ENCODE data around the gene HYAL4.

Gene HYAL4

DNA sequence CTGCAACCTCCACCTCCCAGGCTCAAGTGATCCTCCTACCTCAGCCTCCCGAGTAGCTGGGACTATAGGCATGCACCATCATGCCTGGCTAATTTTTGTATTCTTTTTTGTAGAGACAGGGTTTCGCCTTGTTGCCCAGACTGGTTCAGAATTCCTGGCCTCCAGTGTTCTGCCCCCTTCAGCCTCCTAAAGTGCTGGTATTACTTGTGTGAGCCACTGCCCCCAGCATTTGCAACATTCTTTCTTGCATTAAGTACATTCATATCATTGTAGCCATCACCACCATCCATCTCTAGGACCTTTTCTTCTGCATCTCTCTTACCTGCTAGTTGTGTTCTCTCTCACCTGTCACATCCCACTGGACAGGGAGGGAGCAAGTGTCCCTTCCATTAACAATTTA, 35.5 kb upstream of the HYAL4 start:
- Histone ChIP-seq H3K23ac (ENCODE audit: low read depth, low read length, poor library complexity) (no peak overlapping the region), H3K4me3 (ENCODE audit: low read length in 2 of 2) (no peak overlapping the region), H2BK120ac (ENCODE audit: low read depth, low read length) (no peak overlapping the region), H4K8ac (ENCODE audit: low read depth, low read length) (no peak overlapping the region), H2AK5ac (ENCODE audit: low read depth, low read length) (no peak overlapping the region), H4K91ac (ENCODE audit: low read depth, low read length, poor library complexity) (no peak overlapping the region), H3K4ac (ENCODE audit: low read length) (no peak overlapping the region), H3K36me3 (replicated peaks in 1 of 2; ENCODE audit: control insufficient read depth in 2 of 2, insufficient read depth in 2 of 2, low read length in 2 of 2) (no peaks in the 10 kb centered on the region), H2BK5ac (ENCODE audit: low read length) (no peak overlapping the region), H3K27me3 (ENCODE audit: control insufficient read depth in 3 of 3, insufficient read depth in 3 of 3, low read depth in 1 of 3, low read length in 3 of 3) (no peaks in the 10 kb centered on the region), H2BK15ac (ENCODE audit: low read length) (no peak overlapping the region), H3K9me3 (replicated peaks in 1 of 2; ENCODE audit: control insufficient read depth in 2 of 2, insufficient read depth in 1 of 2, low read depth in 1 of 2, low read length in 2 of 2) (no peaks in the 10 kb centered on the region), H3K4me1 (ENCODE audit: control insufficient read depth in 2 of 2, insufficient read depth in 1 of 2, low read depth in 1 of 2, low read length in 2 of 2) (no peaks in the 10 kb centered on the region), H2AFZ (ENCODE audit: low read length) (no peak overlapping the region), H3K79me1 (ENCODE audit: low read depth, low read length) (no peaks in the 10 kb centered on the region), H3K4me2 (ENCODE audit: insufficient read depth, low read length, poor library complexity, severe bottlenecking) (no peak overlapping the region), H3K14ac (ENCODE audit: low read length) (no peak overlapping the region), H2BK12ac (ENCODE audit: low read length) (no peak overlapping the region), H3K27ac (replicated peaks; ENCODE audit: low read length) (no peak overlapping the region), H3K18ac (ENCODE audit: low read length) (no peak overlapping the region), H3K9ac (ENCODE audit: low read depth, low read length, poor library complexity) (no peak overlapping the region)
- no peak for DNase-seq (ENCODE audit: low spot score)
- WGBS, 2 donors (ENCODE audit: extremely low coverage in 2 of 2, insufficient read length in 2 of 2, insufficient replicate concordance in 1 of 2) = no CpG with 5 or more reads among the region's 2 CpGs

GRCh38 chr7:123811056-123811455, 33.9 kb upstream of the HYAL4 start:
- H3K4ac ChIP-seq (ENCODE audit: low read length) = no peak overlapping the region
- no peak overlapping the region for H3K23ac ChIP-seq (ENCODE audit: low read depth, low read length, poor library complexity)
- H3K79me1 ChIP-seq (ENCODE audit: low read depth, low read length) = no peaks in the 10 kb centered on the region
- DNase-seq (ENCODE audit: low spot score) = no peak
- no peaks in the 10 kb centered on the region for H3K4me1 ChIP-seq (ENCODE audit: control insufficient read depth in 2 of 2, insufficient read depth in 1 of 2, low read depth in 1 of 2, low read length in 2 of 2)
- H3K18ac ChIP-seq (ENCODE audit: low read length) = no peak overlapping the region
- H3K9me3 ChIP-seq (replicated peaks in 1 of 2; ENCODE audit: control insufficient read depth in 2 of 2, insufficient read depth in 1 of 2, low read depth in 1 of 2, low read length in 2 of 2) = no peaks in the 10 kb centered on the region
- no peak overlapping the region for H2AK5ac ChIP-seq (ENCODE audit: low read depth, low read length)
- no peak overlapping the region for H3K4me2 ChIP-seq (ENCODE audit: insufficient read depth, low read length, poor library complexity, severe bottlenecking)
- no peak overlapping the region for H2AFZ ChIP-seq (ENCODE audit: low read length)
- H2BK5ac ChIP-seq (ENCODE audit: low read length) = no peak overlapping the region
- no peak overlapping the region for H4K91ac ChIP-seq (ENCODE audit: low read depth, low read length, poor library complexity)
- H3K36me3 ChIP-seq (replicated peaks in 1 of 2; ENCODE audit: control insufficient read depth in 2 of 2, insufficient read depth in 2 of 2, low read length in 2 of 2) = no peaks in the 10 kb centered on the region
- H3K9ac ChIP-seq (ENCODE audit: low read depth, low read length, poor library complexity) = no peak overlapping the region
- no peak overlapping the region for H3K14ac ChIP-seq (ENCODE audit: low read length)
- H3K27ac ChIP-seq (replicated peaks; ENCODE audit: low read length) = no peak overlapping the region
- no peak overlapping the region for H2BK12ac ChIP-seq (ENCODE audit: low read length)
- no peak overlapping the region for H2BK15ac ChIP-seq (ENCODE audit: low read length)
- no peak overlapping the region for H3K4me3 ChIP-seq (ENCODE audit: low read length in 2 of 2)
- no peaks in the 10 kb centered on the region for H3K27me3 ChIP-seq (ENCODE audit: control insufficient read depth in 3 of 3, insufficient read depth in 3 of 3, low read depth in 1 of 3, low read length in 3 of 3)
- H4K8ac ChIP-seq (ENCODE audit: low read depth, low read length) = no peak overlapping the region
- no peak overlapping the region for H2BK120ac ChIP-seq (ENCODE audit: low read depth, low read length)

GRCh38 chr7:123816916-123817315, 28.1 kb upstream of the HYAL4 start:
- no peak overlapping the region for H3K23ac ChIP-seq (ENCODE audit: low read depth, low read length, poor library complexity)

DNA sequence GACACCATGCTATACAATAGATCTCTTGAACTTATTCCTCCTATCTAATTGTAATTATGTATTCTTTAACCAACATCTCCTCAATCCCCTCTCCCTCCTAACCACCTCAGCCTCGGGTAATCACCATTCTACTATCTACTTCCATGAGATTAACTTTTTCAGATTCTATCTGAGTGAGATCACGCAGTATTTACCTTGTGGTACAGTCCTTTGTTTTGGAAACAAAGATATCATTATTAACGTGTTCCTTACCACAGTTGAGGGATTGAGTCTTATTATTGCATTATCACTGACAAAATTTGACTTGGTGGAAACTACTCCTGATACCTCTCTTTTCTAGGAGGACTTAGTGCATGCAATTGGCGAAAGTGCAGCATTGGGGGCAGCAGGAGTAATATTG, 26.0 kb upstream of the HYAL4 start:
- no peak overlapping the region for H3K4ac ChIP-seq (ENCODE audit: low read length)
- no peaks in the 10 kb centered on the region for H3K27me3 ChIP-seq (ENCODE audit: control insufficient read depth in 3 of 3, insufficient read depth in 3 of 3, low read depth in 1 of 3, low read length in 3 of 3)
- no peak overlapping the region for H4K91ac ChIP-seq (ENCODE audit: low read depth, low read length, poor library complexity)
- no peak overlapping the region for H3K4me2 ChIP-seq (ENCODE audit: insufficient read depth, low read length, poor library complexity, severe bottlenecking)
- no peak overlapping the region for H2BK5ac ChIP-seq (ENCODE audit: low read length)
- no peak overlapping the region for H2BK12ac ChIP-seq (ENCODE audit: low read length)
- no peak overlapping the region for H3K18ac ChIP-seq (ENCODE audit: low read length)
- H3K4me3 ChIP-seq (ENCODE audit: low read length in 2 of 2) = no peak overlapping the region
- no peak overlapping the region for H3K23ac ChIP-seq (ENCODE audit: low read depth, low read length, poor library complexity)
- no peaks in the 10 kb centered on the region for H3K36me3 ChIP-seq (replicated peaks in 1 of 2; ENCODE audit: control insufficient read depth in 2 of 2, insufficient read depth in 2 of 2, low read length in 2 of 2)
- no peak overlapping the region for H3K27ac ChIP-seq (replicated peaks; ENCODE audit: low read length)
- no peak overlapping the region for H3K14ac ChIP-seq (ENCODE audit: low read length)
- H4K8ac ChIP-seq (ENCODE audit: low read depth, low read length) = no peak overlapping the region
- DNase-seq (ENCODE audit: low spot score) = no peak
- H2BK15ac ChIP-seq (ENCODE audit: low read length) = no peak overlapping the region
- no CpG with 5 or more reads among the region's 4 CpGs for WGBS, 2 donors (ENCODE audit: extremely low coverage in 2 of 2, insufficient read length in 2 of 2, insufficient replicate concordance in 1 of 2)
- H3K4me1 ChIP-seq (ENCODE audit: control insufficient read depth in 2 of 2, insufficient read depth in 1 of 2, low read depth in 1 of 2, low read length in 2 of 2) = no peaks in the 10 kb centered on the region
- H2AK5ac ChIP-seq (ENCODE audit: low read depth, low read length) = no peak overlapping the region
- no peaks in the 10 kb centered on the region for H3K79me1 ChIP-seq (ENCODE audit: low read depth, low read length)
- no peak overlapping the region for H2BK120ac ChIP-seq (ENCODE audit: low read depth, low read length)
- H3K9ac ChIP-seq (ENCODE audit: low read depth, low read length, poor library complexity) = no peak overlapping the region
- H3K9me3 ChIP-seq (replicated peaks in 1 of 2; ENCODE audit: control insufficient read depth in 2 of 2, insufficient read depth in 1 of 2, low read depth in 1 of 2, low read length in 2 of 2) = no peaks in the 10 kb centered on the region
- no peak overlapping the region for H2AFZ ChIP-seq (ENCODE audit: low read length)

More at GRCh38 chr7:123816916-123817315, 28.1 kb upstream of the HYAL4 start:
- H3K18ac ChIP-seq (ENCODE audit: low read length) = no peak overlapping the region
- H2AK5ac ChIP-seq (ENCODE audit: low read depth, low read length) = no peak overlapping the region
- H3K27me3 ChIP-seq (ENCODE audit: control insufficient read depth in 3 of 3, insufficient read depth in 3 of 3, low read depth in 1 of 3, low read length in 3 of 3) = no peaks in the 10 kb centered on the region
- H3K36me3 ChIP-seq (replicated peaks in 1 of 2; ENCODE audit: control insufficient read depth in 2 of 2, insufficient read depth in 2 of 2, low read length in 2 of 2) = no peaks in the 10 kb centered on the region
- H3K4ac ChIP-seq (ENCODE audit: low read length) = no peak overlapping the region
- H3K4me3 ChIP-seq (ENCODE audit: low read length in 2 of 2) = no peak overlapping the region
- no peak overlapping the region for H3K9ac ChIP-seq (ENCODE audit: low read depth, low read length, poor library complexity)
- H3K14ac ChIP-seq (ENCODE audit: low read length) = no peak overlapping the region
- no peak overlapping the region for H2AFZ ChIP-seq (ENCODE audit: low read length)
- no peak for DNase-seq (ENCODE audit: low spot score)
- no peak overlapping the region for H2BK12ac ChIP-seq (ENCODE audit: low read length)
- no CpG with 5 or more reads among the region's 3 CpGs for WGBS, 2 donors (ENCODE audit: extremely low coverage in 2 of 2, insufficient read length in 2 of 2, insufficient replicate concordance in 1 of 2)
- no peaks in the 10 kb centered on the region for H3K79me1 ChIP-seq (ENCODE audit: low read depth, low read length)
- H4K8ac ChIP-seq (ENCODE audit: low read depth, low read length) = no peak overlapping the region
- H2BK120ac ChIP-seq (ENCODE audit: low read depth, low read length) = no peak overlapping the region
- H4K91ac ChIP-seq (ENCODE audit: low read depth, low read length, poor library complexity) = no peak overlapping the region
- no peaks in the 10 kb centered on the region for H3K4me1 ChIP-seq (ENCODE audit: control insufficient read depth in 2 of 2, insufficient read depth in 1 of 2, low read depth in 1 of 2, low read length in 2 of 2)
- no peaks in the 10 kb centered on the region for H3K9me3 ChIP-seq (replicated peaks in 1 of 2; ENCODE audit: control insufficient read depth in 2 of 2, insufficient read depth in 1 of 2, low read depth in 1 of 2, low read length in 2 of 2)
- H2BK15ac ChIP-seq (ENCODE audit: low read length) = no peak overlapping the region
- no peak overlapping the region for H2BK5ac ChIP-seq (ENCODE audit: low read length)
- H3K27ac ChIP-seq (replicated peaks; ENCODE audit: low read length) = no peak overlapping the region
- no peak overlapping the region for H3K4me2 ChIP-seq (ENCODE audit: insufficient read depth, low read length, poor library complexity, severe bottlenecking)

Measured in neuronal stem cell (in vitro differentiated cells).